KMS-11 (cell line): ENCODE results near the gene TSEN54.

Experiments
- H2AFZ ChIP-seq: fragments of 200-600 bp; sonication (generic); 2 replicates; pipeline ENCODE4 v1.6.1; 2016; ENCODE audit warnings: antibody characterized with exemption, mixed run types, low read depth
- H3K27ac ChIP-seq: fragments of 200-600 bp; sonication (generic); 2 replicates; pipeline ENCODE4 v1.6.1; 2016; ENCODE audit warnings: mild to moderate bottlenecking, mixed run types
- H3K27me3 ChIP-seq: fragments of 200-600 bp; sonication (generic); 2 replicates; pipeline ENCODE4 v1.6.1; 2017; ENCODE audit warnings: mild to moderate bottlenecking, low read depth, mixed run types, moderate library complexity; ENCODE audit not compliant: insufficient read depth
- H3K36me3 ChIP-seq: fragments of 200-600 bp; sonication (generic); 2 replicates; pipeline ENCODE4 v1.6.1; 2017; ENCODE audit warnings: mild to moderate bottlenecking, mixed run types; ENCODE audit not compliant: insufficient read depth
- H3K4me1 ChIP-seq: fragments of 200-600 bp; sonication (generic); 2 replicates; pipeline ENCODE4 v1.6.1; 2016; ENCODE audit warnings: mild to moderate bottlenecking, low read depth, mixed run types; ENCODE audit not compliant: poor library complexity, severe bottlenecking
- H3K4me2 ChIP-seq: fragments of 200-600 bp; sonication (generic); 2 replicates; pipeline ENCODE4 v1.7.0; 2016; ENCODE audit warnings: mild to moderate bottlenecking, mixed run types
- H3K4me3 ChIP-seq: fragments of 200-600 bp; sonication (generic); IDR thresholded peaks from 2 replicates; pipeline ENCODE4 v1.6.1; 2017; ENCODE audit warnings: low read depth, low read length, mixed read lengths; ENCODE audit not compliant: insufficient read depth
- H3K79me2 ChIP-seq: fragments of 200-600 bp; sonication (generic); 2 replicates; pipeline ENCODE4 v1.6.1; 2016; ENCODE audit warnings: low read depth, mixed run types; ENCODE audit not compliant: insufficient read depth
- H3K9ac ChIP-seq: fragments of 200-600 bp; sonication (generic); 2 replicates; pipeline ENCODE4 v1.6.1; 2016; ENCODE audit warnings: mild to moderate bottlenecking, mixed run types
- H4K20me1 ChIP-seq: fragments of 200-600 bp; sonication (generic); 2 replicates; pipeline ENCODE4 v1.6.1; 2016; ENCODE audit warnings: mild to moderate bottlenecking, mixed run types; ENCODE audit not compliant: insufficient read depth
- CTCF ChIP-seq: fragments of 200-600 bp; sonication (generic); conservative IDR thresholded peaks from 2 replicates; pipeline ENCODE4 v1.6.1; 2017; ENCODE audit warnings: low read depth, mild to moderate bottlenecking, antibody characterized with exemption, low read length, moderate library complexity, mixed read lengths

The TSEN54 gene

GRCh38 chr17:75489511-75489955, 26.8 kb upstream of the TSEN54 start:
- Histone ChIP-seq H3K4me3 (no peak overlapping the region), H2AFZ (no peak overlapping the region), H3K36me3 (no peaks in the 10 kb centered on the region), H3K4me1 (no peaks in the 10 kb centered on the region), H4K20me1 (no peaks in the 10 kb centered on the region), H3K4me2 (no peak overlapping the region), H3K27me3 (no peaks in the 10 kb centered on the region), H3K79me2 (no peaks in the 10 kb centered on the region), H3K9ac (no peak overlapping the region), H3K27ac (no peak overlapping the region)
- no peak for TF ChIP-seq CTCF

- Histone ChIP-seq H3K27me3 (no peaks in the 10 kb centered on the region), H3K9ac (no peak overlapping the region), H3K27ac (no peak overlapping the region), H2AFZ (no peak overlapping the region), H3K4me3 (no peak overlapping the region), H3K79me2 (no peaks in the 10 kb centered on the region), H3K4me1 (no peaks in the 10 kb centered on the region), H4K20me1 (no peaks in the 10 kb centered on the region), H3K36me3 (no peaks in the 10 kb centered on the region), H3K4me2 (no peak overlapping the region)
- no peak for TF ChIP-seq CTCF
Measured at GRCh38 chr17:75490173-75490743, 26.1 kb upstream of the TSEN54 start.

GRCh38 chr17:75490953-75491649, 25.2 kb upstream of the TSEN54 start:
- no peaks in the 10 kb centered on the region for H3K36me3 ChIP-seq
- TF ChIP-seq CTCF = no peak
- no peaks in the 10 kb centered on the region for H3K4me1 ChIP-seq
- H3K79me2 ChIP-seq = no peaks in the 10 kb centered on the region
- H3K27ac ChIP-seq = no peak overlapping the region
- H2AFZ ChIP-seq = no peak overlapping the region
- no peak overlapping the region for H3K4me2 ChIP-seq
- H3K9ac ChIP-seq = no peak overlapping the region
- H3K27me3 ChIP-seq = no peaks in the 10 kb centered on the region
- no peaks in the 10 kb centered on the region for H4K20me1 ChIP-seq
- H3K4me3 ChIP-seq = no peak overlapping the region

- no peak overlapping the region for H3K9ac ChIP-seq
- no peak for TF ChIP-seq CTCF
- no peak overlapping the region for H2AFZ ChIP-seq
- H3K27ac ChIP-seq = no peak overlapping the region
- no peak overlapping the region for H3K4me3 ChIP-seq
- no peaks in the 10 kb centered on the region for H4K20me1 ChIP-seq
- H3K4me1 ChIP-seq = no peaks in the 10 kb centered on the region
- no peaks in the 10 kb centered on the region for H3K36me3 ChIP-seq
- H3K27me3 ChIP-seq = no peaks in the 10 kb centered on the region
- H3K79me2 ChIP-seq = no peaks in the 10 kb centered on the region
- H3K4me2 ChIP-seq = no peak overlapping the region
Measured at GRCh38 chr17:75491680-75492079, 24.6 kb upstream of the TSEN54 start.
